GM03348 (cell line): ENCODE data around the gene GPS2.

ENCODE experiments used
- DNase-seq: peaks from one replicate; pipeline ENCODE4 v3.0.0; 2012; ENCODE audit warnings: low spot score

The GPS2 gene

DNA sequence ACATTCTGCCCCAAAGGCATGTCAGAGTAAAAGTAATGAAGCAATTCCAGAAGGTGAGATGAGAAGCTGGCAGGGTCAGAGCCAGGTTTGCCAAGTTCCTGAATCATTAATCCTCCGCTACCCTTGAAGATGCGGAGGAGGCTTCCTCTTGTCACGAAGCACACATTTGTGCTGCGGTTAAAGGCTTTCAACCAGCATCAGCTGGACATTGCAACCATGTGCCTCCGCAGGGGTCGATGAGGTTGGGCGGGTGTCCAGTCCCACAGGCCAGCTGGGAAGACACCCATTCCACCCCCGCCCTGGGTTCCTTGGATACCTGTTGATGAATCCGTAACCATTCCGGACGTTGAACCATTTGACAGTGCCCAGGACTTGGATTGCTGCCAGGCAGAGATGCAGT is 22.0 kb downstream of the GPS2 start:
- no peak for DNase-seq

DNA sequence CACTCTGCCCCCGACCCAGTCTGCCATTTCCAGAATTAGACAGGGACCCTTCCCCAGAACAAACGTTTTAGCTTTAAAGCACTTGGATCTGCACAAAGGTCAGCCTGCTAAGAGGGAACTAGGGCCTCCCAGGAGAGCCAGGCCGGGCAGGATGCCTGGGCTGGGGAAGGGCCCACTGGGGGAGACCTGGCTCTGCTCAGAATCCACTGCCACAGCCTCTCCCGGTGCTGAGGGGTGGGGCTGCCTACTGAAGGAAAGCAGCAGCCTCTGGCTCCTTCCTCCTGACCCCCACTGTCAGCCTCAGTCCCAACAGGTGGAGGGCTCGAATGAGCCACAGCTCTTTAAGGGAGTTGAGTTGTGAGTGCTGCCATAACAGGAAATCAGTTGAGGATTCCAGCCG is 22.4 kb downstream of the GPS2 start:
- DNase-seq: no peak

GRCh38 chr17:7292194-7292593 is 23.0 kb downstream of the GPS2 start:
- DNase-seq: no peak

GRCh38 chr17:7290685-7291084 is 24.5 kb downstream of the GPS2 start:
- DNase-seq: no peak

DNA sequence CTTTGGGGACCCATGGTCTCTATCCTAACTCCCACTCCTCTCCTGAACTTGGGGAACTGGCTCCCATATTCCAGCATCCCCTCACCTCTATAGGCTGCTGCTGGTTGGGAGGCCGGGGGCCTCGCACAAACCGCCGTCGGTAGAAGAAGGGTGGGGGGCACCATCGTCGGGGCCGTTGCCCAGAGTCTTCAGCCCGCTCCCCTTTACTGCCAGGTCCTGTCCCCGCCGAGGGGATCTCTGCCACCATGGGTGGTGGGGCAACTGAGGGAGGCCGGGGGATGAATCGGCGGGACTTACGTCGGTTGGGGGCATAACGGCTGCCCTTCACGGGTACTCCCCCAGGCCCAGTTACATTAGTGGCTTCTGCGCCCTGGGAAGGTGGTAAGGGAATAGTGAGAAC is 25.0 kb downstream of the GPS2 start:
- DNase-seq: no peak

- no peak for DNase-seq
Measured at GRCh38 chr17:7289256-7290032, 25.7 kb downstream of the GPS2 start.

DNA sequence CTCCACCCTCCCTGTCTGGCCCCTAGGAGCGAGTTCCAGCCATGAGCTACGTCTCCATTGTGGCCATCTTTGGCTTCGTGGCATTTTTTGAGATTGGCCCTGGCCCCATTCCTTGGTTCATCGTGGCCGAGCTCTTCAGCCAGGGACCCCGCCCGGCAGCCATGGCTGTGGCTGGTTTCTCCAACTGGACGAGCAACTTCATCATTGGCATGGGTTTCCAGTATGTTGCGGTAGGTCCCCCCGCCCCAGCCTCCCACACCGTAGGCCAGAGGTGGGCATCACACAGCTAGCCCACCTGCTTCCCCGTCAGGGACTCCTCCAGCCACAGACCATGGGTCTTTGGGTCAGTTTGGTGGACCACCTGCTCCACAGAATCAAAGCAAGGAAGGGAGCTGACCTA is 29.5 kb downstream of the GPS2 start:
- DNase-seq: peak; percentile 0

- no peak for DNase-seq
Measured at GRCh38 chr17:7284911-7285310, 30.2 kb downstream of the GPS2 start.

GRCh38 chr17:7283471-7284216 is 31.5 kb downstream of the GPS2 start:
- no peak for DNase-seq

DNA sequence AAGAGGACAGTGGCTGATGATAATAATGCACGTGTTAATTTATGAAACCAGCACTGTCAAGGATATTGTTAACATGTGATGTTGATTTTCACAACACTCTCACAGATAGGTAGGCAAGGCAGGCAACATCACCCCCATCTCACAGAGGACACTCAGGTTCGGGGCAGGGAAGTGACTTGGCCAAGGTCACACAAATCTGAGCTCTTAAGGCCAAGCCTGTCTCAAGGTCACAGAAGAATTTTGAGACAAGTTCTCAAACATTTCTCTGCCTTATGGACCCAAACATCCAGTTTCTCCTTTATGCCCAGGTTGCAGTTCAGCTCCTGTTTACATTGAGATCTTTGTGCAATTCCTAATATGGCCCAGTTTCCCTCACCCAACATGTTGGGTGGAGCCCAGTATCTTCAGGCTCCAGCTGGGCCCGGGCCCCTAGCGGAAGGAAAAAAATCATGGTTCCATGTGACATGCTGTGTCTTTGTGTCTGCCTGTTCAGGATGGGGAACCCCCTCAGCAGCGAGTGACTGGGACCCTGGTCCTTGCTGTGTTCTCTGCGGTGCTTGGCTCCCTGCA is 32.3 kb downstream of the GPS2 start:
- peak; percentile 15 for DNase-seq

- DNase-seq: peak; percentile 1
Measured at GRCh38 chr17:7281953-7282751, 33.0 kb downstream of the GPS2 start.

- DNase-seq: peak; percentile 96
Measured at GRCh38 chr17:7281074-7281952, 33.8 kb downstream of the GPS2 start, which contains the start of gene SLC2A4. SLC2A4 (plus strand) TSS chr17:7281718; CDS start chr17:7281935, 217 bp downstream.

DNA sequence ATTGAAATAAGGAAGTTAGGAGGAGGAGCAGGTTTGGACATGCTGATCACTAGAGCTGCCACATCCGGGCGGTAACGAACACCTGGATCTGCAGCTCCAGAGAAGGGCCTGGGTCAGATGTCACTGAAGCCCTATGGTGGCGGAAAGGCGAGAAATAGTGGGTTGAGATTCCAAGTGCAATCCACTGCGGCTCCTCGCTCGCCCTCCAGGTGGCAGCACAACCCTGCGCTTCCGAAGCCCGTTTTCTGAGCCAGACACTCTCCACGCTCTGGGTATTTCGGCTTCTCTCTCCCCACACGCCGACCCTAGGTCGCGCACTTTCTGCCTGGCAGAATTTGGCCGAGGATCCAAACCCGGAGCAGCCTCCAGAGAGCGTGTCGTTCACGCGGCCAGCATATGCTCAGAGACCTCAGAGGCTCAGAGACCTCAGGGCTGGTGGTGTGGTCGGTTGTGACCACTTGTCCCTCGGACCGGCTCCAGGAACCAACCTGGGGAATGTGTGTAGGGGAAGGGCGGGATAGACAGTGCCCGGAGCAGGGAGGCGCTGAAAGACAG is 34.6 kb downstream of the GPS2 start:
- DNase-seq: peak; percentile 91

DNA sequence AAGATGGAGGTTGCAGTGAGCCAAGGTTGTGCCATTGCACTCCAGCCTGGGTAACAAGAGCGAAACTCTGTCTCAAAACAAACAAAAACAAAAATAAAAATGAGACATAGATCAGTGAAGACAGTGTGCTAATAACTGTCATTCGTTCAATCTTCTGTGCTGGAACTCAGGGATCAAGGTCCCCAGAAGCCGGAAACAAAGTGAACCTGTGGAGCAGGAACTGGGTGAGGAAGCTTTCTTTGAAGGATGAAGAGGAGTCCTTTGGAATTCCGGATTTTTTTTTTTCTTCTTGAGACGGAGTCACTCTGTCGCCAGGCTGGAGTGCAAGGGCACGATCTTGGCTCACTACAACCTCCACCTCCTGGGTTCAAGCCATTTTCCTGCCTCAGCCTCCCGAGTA is 35.7 kb downstream of the GPS2 start:
- DNase-seq: no peak

GRCh38 chr17:7266784-7267183 is 48.4 kb downstream of the GPS2 start:
- DNase-seq: no peak

GRCh38 chr17:7263801-7264078 is 51.4 kb downstream of the GPS2 start:
- no peak for DNase-seq

DNA sequence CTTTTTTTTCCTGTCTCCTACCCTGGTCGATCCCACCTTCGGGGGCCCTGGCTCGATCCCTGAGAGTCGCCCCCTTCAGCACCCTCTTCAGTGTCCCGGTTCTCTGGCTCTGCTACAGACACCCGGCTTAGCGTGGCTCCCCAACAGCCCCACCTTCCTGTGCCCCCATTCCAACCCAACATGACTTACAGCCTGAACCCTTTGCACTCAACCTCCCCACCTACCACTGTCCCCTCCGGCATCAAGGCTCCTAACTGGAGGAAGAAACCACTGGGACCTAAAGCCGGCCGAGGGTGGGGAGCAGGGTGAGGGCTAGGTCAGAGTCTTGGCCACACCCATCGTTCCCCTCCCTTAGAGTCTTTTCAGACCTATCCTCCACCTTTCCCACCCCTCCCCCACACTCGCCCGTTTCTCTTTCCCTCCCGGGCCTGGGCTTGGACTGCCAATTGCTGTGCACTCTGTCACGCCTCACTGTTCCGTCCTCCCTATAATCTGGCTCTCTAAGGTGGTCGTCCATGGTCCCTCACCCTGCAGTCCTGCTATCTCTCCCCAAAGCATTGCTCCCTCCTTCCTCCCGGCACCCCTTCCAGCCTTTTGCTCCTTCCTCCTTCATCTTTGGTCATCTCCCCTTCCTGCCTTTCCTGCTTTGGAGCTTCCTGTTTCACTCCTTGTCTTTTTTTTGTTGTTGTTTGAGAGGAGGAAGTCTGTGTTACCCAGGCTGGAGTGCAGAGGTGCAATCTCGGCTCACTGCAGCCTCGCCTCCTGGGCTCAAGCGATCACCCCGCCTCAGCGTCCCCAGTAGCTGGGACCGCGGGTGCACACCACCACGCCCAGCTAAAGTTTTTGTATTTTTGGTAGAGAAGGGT is 52.0 kb downstream of the GPS2 start:
- DNase-seq: no peak
